BLaER1 treated with 17β-estradiol and CSF1 and Interleukin-3, amounts not matched to agents 10 nM and 100 nM (cell line): ENCODE data around the gene UBE2QL1.
A peak's percentile ranks its signal among the peaks of the same experiment; 100 is the strongest.

Source experiments
- H3K27ac ChIP-seq, 11 experiments: shearing (Covaris generic); formaldehyde crosslinking; 2 replicates each; pipeline ENCODE4 v1.8.1; 2022
- H3K27me3 ChIP-seq, 11 experiments: shearing (Covaris generic); formaldehyde crosslinking; 2 replicates each; pipeline ENCODE4 v1.8.1; 2022
- H3K36me3 ChIP-seq, 11 experiments: shearing (Covaris generic); formaldehyde crosslinking; 2 replicates each; pipeline ENCODE4 v1.8.1; 2022
- H3K4me1 ChIP-seq, 10 experiments: shearing (Covaris generic); formaldehyde crosslinking; 2 replicates each; pipeline ENCODE4 v1.8.1; 2022
- H3K4me2 ChIP-seq, 11 experiments: shearing (Covaris generic); formaldehyde crosslinking; 2 replicates each; pipeline ENCODE4 v1.8.1; 2022
- H3K4me3 ChIP-seq, 10 experiments: shearing (Covaris generic); formaldehyde crosslinking; 2 replicates each; pipeline ENCODE4 v1.8.1; 2022
- H3K9ac ChIP-seq, 11 experiments: shearing (Covaris generic); formaldehyde crosslinking; 2 replicates each; pipeline ENCODE4 v1.8.1; 2022
- H3K9me3 ChIP-seq, 11 experiments: shearing (Covaris generic); formaldehyde crosslinking; replicated peaks in 1 of 11; 2 replicates each; pipeline ENCODE4 v1.8.1; 2022
- H4K20me1 ChIP-seq, 11 experiments: shearing (Covaris generic); formaldehyde crosslinking; 2 replicates each; pipeline ENCODE4 v1.8.1; 2022
- Cebpa-rat ChIP-seq, 11 experiments: shearing (Covaris generic); IDR thresholded peaks; 2 replicates each; pipeline ENCODE4 v1.8.1; 2022

Gene UBE2QL1

DNA sequence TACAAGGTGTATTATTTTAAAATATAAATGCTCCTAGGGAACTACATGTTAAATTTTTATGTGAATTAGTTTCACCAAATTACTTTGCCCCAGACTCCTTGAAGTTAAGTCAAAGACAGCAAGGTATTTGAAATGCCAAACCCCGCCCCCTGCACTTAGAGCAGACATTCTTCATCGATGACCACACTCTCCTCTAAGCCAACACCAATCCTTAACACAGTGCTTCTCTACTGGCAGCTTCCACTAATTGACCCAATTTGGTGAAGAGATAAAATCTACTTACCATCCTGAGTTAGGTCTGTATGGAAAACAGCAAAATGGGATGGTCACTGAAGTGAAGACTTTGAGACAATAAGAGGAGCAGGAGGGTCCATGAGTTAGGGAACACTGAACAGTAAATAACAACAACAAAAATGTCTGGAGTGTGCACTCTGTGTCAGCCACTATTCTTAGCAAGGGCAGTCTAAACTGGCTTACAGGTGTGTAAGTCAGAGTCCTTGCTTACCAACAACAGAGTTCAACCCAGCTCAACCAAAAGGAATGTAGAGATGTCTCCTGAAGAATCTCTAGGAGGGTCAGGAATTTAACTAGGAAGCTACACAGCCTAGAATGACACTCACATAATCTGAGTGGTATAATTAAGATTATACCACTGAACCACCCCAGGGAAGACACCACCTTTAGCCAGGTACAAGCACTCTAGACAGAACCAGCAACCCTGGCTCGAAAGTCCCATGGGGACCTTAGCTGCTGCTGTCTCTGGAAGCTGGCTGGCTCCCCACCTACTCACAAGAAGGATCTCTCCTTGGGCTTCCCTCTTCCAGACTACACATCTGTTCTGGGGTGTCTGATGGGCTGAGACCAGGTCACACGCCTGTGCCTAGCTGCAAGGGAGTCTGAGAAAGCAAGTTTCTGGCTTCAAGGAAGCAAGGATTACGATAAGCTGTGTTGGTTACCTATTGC is 8.8 kb upstream of the UBE2QL1 start:
- H3K4me1 ChIP-seq: no peaks in the 10 kb centered on the region
- H3K27ac ChIP-seq: no peak overlapping the region
- no peak overlapping the region for H3K4me2 ChIP-seq
- TF ChIP-seq Cebpa-rat (IDR thresholded peaks at IDR 0.05): no peak
- no peak overlapping the region for H3K9ac ChIP-seq
- no peaks in the 10 kb centered on the region for H3K27me3 ChIP-seq
- H4K20me1 ChIP-seq: no peaks in the 10 kb centered on the region
- H3K36me3 ChIP-seq: no peaks in the 10 kb centered on the region
- H3K9me3 ChIP-seq: peaks cover 15 to 26% (median 17%) of the 10 kb centered on the region in 11 experiments
- no peak overlapping the region for H3K4me3 ChIP-seq

DNA sequence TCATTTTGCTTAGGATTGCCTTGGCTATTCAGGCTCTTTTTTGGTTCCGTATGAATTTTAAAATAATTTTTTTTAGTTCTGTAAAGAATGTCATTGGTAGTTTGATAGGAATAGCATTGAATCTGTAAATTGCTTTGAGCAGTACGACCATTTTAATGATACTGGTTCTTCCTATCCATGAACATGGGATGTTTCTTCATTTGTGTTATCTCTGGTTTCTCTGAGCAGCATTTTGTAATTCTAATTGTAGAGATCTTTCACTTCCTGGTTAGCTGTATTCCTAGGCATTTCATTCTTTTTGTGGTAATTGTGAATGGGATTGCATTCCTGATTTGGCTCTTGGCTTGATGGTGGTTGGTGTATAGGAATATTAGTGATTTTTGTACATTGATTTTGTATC is 6.3 kb upstream of the UBE2QL1 start:
- H3K9me3 ChIP-seq: peaks cover 15 to 26% (median 17%) of the 10 kb centered on the region in 11 experiments
- no peak overlapping the region for H3K4me2 ChIP-seq
- no peaks in the 10 kb centered on the region for H4K20me1 ChIP-seq
- no peaks in the 10 kb centered on the region for H3K27me3 ChIP-seq
- H3K27ac ChIP-seq: no peak overlapping the region
- H3K4me3 ChIP-seq: no peak overlapping the region
- no peak for TF ChIP-seq Cebpa-rat (IDR thresholded peaks at IDR 0.05)
- no peaks in the 10 kb centered on the region for H3K36me3 ChIP-seq
- no peak overlapping the region for H3K9ac ChIP-seq
- no peaks in the 10 kb centered on the region for H3K4me1 ChIP-seq

DNA sequence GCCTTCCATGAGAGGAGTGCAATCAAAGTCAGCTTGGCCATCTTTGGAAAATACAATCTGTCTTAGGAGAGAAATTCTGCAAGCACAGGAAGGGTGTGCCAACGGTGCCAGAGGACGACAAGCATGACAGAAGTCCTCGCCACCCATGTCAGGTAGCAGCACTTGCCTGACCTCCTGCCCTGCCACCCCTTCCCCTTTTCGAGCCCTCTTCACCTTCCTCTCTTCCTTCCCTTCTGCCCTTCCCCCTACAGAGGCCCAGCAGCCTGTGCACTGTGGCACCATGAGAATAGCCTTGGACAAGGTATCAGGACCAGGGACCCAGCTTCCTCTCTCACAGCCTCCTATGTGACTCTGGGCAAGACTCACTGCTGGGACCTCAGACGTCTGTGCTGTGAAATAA is 5.3 kb upstream of the UBE2QL1 start:
- no peak overlapping the region for H3K4me3 ChIP-seq
- TF ChIP-seq Cebpa-rat (IDR thresholded peaks at IDR 0.05): no peak

GRCh38 chr5:6446042-6446441 is 2.6 kb upstream of the UBE2QL1 start:
- Histone ChIP-seq H3K4me2 (no peak overlapping the region), H3K36me3 (no peaks in the 10 kb centered on the region), H3K27ac (no peak overlapping the region), H3K27me3 (peaks cover 25 to 28% (median 27%) of the 10 kb centered on the region in 11 experiments), H3K4me1 (peaks cover 7 to 9% (median 8%) of the 10 kb centered on the region in 10 experiments), H3K9ac (no peak overlapping the region), H4K20me1 (peaks cover 0 to 17% (median 7%) of the 10 kb centered on the region in 11 experiments; a peak in 14 of 22 replicates), H3K9me3 (peaks cover under 1 to 9% (median 3%) of the 10 kb centered on the region in 11 experiments; a peak in 12 of 22 replicates), H3K4me3 (no peak overlapping the region)
- TF ChIP-seq Cebpa-rat (IDR thresholded peaks at IDR 0.05): no peak

More for the DNA sequence above, 5.3 kb upstream of the UBE2QL1 start:
- no peak overlapping the region for H3K9ac ChIP-seq
- no peaks in the 10 kb centered on the region for H3K4me1 ChIP-seq
- no peaks in the 10 kb centered on the region for H3K36me3 ChIP-seq
- H3K27ac ChIP-seq: no peak overlapping the region
- H3K9me3 ChIP-seq: peaks cover 15 to 26% (median 17%) of the 10 kb centered on the region in 11 experiments
- H4K20me1 ChIP-seq: no peaks in the 10 kb centered on the region
- H3K27me3 ChIP-seq: peaks cover 0 to under 1% (median under 1%) of the 10 kb centered on the region in 11 experiments; a peak in 8 of 22 replicates
- no peak overlapping the region for H3K4me2 ChIP-seq

DNA sequence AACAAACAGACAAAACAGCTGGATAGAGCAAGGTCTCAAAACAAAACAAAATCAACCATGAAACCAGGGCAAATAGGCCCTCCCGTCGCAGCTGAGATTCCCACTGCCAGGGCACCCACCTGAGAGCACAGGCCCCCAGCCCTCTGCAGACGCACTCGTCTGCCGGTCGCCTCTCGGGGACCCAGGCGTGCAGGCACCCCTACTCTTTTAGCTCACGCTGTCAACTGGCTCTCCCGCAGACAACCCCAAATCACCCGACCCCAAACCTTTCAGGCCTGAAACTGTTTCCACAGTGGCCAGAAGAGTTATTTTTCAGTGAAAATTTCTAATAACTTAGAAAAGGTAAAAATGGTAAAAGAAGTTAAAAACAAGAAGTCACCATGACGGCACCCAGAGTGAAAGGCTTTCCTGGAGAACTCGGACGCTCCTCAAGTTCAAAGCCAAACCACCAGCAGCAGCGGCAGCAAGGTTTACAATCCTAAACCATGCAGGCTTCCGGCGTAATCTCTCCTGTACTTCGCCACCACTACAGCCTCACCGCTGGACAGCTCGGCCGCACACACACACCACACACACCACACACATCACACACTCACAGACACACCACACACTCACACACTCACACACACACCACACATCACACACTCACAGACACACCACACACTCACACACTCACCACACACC is 1.9 kb upstream of the UBE2QL1 start:
- no peak overlapping the region for H3K27ac ChIP-seq
- H3K4me1 ChIP-seq: peaks cover 7 to 9% (median 8%) of the 10 kb centered on the region in 10 experiments
- H4K20me1 ChIP-seq: peaks cover 0 to 17% (median 7%) of the 10 kb centered on the region in 11 experiments; a peak in 14 of 22 replicates
- peaks cover 0 to 7% (median 0%) of the 10 kb centered on the region in 11 experiments; a peak in 3 of 22 replicates for H3K9me3 ChIP-seq
- no peak overlapping the region for H3K4me2 ChIP-seq
- peaks cover 32 to 35% (median 35%) of the 10 kb centered on the region in 11 experiments for H3K27me3 ChIP-seq
- H3K36me3 ChIP-seq: no peaks in the 10 kb centered on the region
- TF ChIP-seq Cebpa-rat (IDR thresholded peaks at IDR 0.05): no peak
- no peak overlapping the region for H3K4me3 ChIP-seq
- no peak overlapping the region for H3K9ac ChIP-seq

- no peak overlapping the region for H3K27ac ChIP-seq
- no peak overlapping the region for H3K9ac ChIP-seq
- no peak overlapping the region for H3K4me2 ChIP-seq
- H4K20me1 ChIP-seq: peaks cover 0 to 17% (median 7%) of the 10 kb centered on the region in 11 experiments; a peak in 14 of 22 replicates
- H3K4me3 ChIP-seq: no peak overlapping the region
- peaks cover 0 to 7% (median 0%) of the 10 kb centered on the region in 11 experiments; a peak in 2 of 22 replicates for H3K9me3 ChIP-seq
- H3K27me3 ChIP-seq: peaks cover 38 to 43% (median 43%) of the 10 kb centered on the region in 11 experiments
- no peak for TF ChIP-seq Cebpa-rat (IDR thresholded peaks at IDR 0.05)
- H3K4me1 ChIP-seq: peaks cover 7 to 9% (median 8%) of the 10 kb centered on the region in 10 experiments
- no peaks in the 10 kb centered on the region for H3K36me3 ChIP-seq
Measured at GRCh38 chr5:6447384-6448140, 1.1 kb upstream of the UBE2QL1 start.

GRCh38 chr5:6448141-6448491 is 543 bp upstream of the UBE2QL1 start:
- Histone ChIP-seq H3K4me2 (peak overlapping the region in 10 of 11 experiments; percentile 94 to 100 (median 96); a peak in 10 of 22 replicates), H3K9me3 (peaks cover 0 to 3% (median 0%) of the 10 kb centered on the region in 11 experiments; a peak in 1 of 22 replicates), H3K9ac (no peak overlapping the region), H3K27me3 (peaks cover 43 to 49% (median 48%) of the 10 kb centered on the region in 11 experiments), H4K20me1 (peaks cover 0 to 17% (median 7%) of the 10 kb centered on the region in 11 experiments; a peak in 14 of 22 replicates), H3K4me1 (peaks cover 7 to 9% (median 8%) of the 10 kb centered on the region in 10 experiments), H3K4me3 (peak overlapping the region; percentile 49 to 69 (median 58); a peak in 15 of 20 replicates), H3K36me3 (no peaks in the 10 kb centered on the region), H3K27ac (no peak overlapping the region)
- no peak for TF ChIP-seq Cebpa-rat (IDR thresholded peaks at IDR 0.05)

DNA sequence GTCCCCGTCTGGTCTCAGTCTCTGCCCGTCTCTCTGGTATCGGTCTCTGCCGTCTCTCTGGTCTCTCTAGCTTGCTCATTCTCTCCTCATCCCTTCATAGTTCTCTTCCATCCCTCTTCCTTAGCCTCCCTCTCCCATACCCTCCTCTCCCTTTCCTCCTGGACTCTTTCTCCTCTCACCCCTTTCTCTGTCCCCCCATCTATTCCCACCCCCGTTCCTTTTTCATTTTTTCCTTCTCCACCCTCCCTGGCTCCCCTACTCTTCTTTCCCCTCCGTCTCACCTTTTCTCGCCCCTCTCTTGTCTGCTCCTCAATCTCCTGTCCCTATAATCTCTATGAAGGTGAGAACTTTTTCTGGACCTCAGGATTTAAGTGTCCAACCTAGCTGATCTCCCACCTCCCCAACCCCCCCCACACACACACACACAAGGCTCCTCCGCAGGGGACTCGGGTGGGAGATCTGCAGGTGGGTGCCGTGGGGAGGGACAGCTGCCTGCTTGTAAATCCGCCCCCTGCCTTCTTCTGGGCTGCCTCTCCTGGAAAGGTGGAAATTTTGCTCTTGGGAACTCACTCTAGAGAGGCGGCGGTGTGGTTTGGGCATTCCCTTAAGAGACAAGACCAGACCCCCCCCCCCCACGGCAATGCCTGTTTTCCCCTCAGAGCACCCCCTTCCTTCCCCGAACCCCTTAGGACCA is 953 bp downstream of the UBE2QL1 start:
- Histone ChIP-seq H3K27me3 (peaks cover 43 to 55% (median 50%) of the 10 kb centered on the region in 11 experiments), H3K4me3 (peak overlapping the region; percentile 49 to 69 (median 58); a peak in 18 of 20 replicates)

More for the DNA sequence above, 953 bp downstream of the UBE2QL1 start:
- Histone ChIP-seq H4K20me1 (peaks cover 0 to 17% (median 7%) of the 10 kb centered on the region in 11 experiments; a peak in 14 of 22 replicates), H3K9ac (no peak overlapping the region), H3K4me1 (peaks cover 7 to 9% (median 8%) of the 10 kb centered on the region in 10 experiments), H3K36me3 (no peaks in the 10 kb centered on the region), H3K9me3 (no peaks in the 10 kb centered on the region), H3K27ac (no peak overlapping the region), H3K4me2 (peak overlapping the region; percentile 94 to 100 (median 96))
- no peak for TF ChIP-seq Cebpa-rat (IDR thresholded peaks at IDR 0.05)
